H1 (cell line): Measurements from ENCODE around the gene GALT. TPM values are rescaled to one million over a fixed set of nuclear protein-coding genes. Genes with fewer than 3 reads are reported as not detected.

Experiments
- BRCA1 ChIP-seq: IDR thresholded peaks from 2 replicates; pipeline ENCODE4 v1.6.1; 2012; ENCODE audit warnings: low read depth, low read length, improper control_type of control experiment
- CBX8 ChIP-seq: fragments of 300-800, 300-1000 bp; sonication (generic); IDR thresholded peaks from 2 replicates; pipeline ENCODE4 v1.7.1; 2016; ENCODE audit warnings: low read depth, low read length, borderline replicate concordance
- FOSL1 ChIP-seq: IDR thresholded peaks from 2 replicates; pipeline ENCODE4 v1.6.1; 2011; ENCODE audit warnings: mild to moderate bottlenecking, low read depth, low read length, moderate library complexity; ENCODE audit not compliant: insufficient read depth
- KDM1A ChIP-seq: fragments of 200-600, 300-600 bp; sonication (generic); IDR thresholded peaks from 2 replicates; pipeline ENCODE4 v1.7.1; 2016; ENCODE audit warnings: mild to moderate bottlenecking, low read length, borderline replicate concordance
- POLR2A ChIP-seq, 2 experiments: IDR thresholded peaks; 1 replicate in 1 of 2; 2 replicates in 1 of 2; pipeline ENCODE4 v1.6.1; 2011; ENCODE audit warnings: low read depth in 2 of 2, low read length in 2 of 2, mild to moderate bottlenecking in 2 of 2; ENCODE audit errors: control extremely low read depth in 1 of 2
- POU5F1 ChIP-seq: IDR thresholded peaks from 2 replicates; pipeline ENCODE4 v1.6.1; 2011; ENCODE audit warnings: low read depth, mild to moderate bottlenecking, low read length, moderate library complexity
- SUZ12 ChIP-seq: fragments of 200-600 bp; sonication (generic); IDR thresholded peaks from 2 replicates; pipeline ENCODE4 v1.6.1; 2012; ENCODE audit warnings: mild to moderate bottlenecking, inconsistent platforms, low read length, moderate library complexity, mixed read lengths
- polyA plus RNA-seq, 7 experiments: library from polyadenylated mRNA; depleted of rRNA in 3 of 7; stranded (reverse) in 5 of 7; unstranded in 2 of 7; fragments of >200 nt in 5 of 7; fragments of 200-250 nt in 2 of 7; gene quantifications; 1 replicate in 5 of 7; 2 replicates in 1 of 7; 4 replicates in 1 of 7; pipeline versions ENCODE4 v1.2.1 to v1.2.3, GENCODE V29; 2011 to 2013; ENCODE audit warnings: missing spikeins in 2 of 7, mixed read lengths in 2 of 7
- total RNA-seq: library from RNA; stranded (reverse); fragmentation: NEBNext Ultra II Directional; extraction: Animal tissue kit (Norgen Biotek cat#: 25700); gene quantifications from 2 replicates; pipeline ENCODE4 v1.2.1, GENCODE V29; 2021

The GALT gene
- total and polyA plus RNA-seq, 2 of the 8 experiments (the other 6 are each of a cell fraction or from before 2014, with no cell fraction given) = 21.9 to 50.6 TPM

DNA sequence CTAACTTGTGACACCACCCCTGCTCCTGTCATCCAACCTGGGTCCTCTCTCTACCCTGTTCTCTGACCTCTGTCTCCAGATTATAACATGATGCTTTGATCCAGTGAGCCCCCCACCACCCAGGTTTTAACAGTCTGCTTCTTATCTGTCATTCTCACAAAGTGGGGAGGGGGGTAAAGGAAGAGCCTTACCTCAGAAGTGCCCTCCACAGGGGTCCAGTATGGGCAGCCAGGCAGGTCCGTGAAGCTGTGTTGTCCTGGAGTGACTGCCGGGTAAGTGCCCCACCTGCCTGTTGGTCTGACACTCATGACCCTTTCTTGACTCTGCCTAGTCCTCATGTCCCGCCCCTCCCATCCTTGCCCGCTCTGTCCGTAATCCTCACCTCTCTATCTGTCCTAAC, 8.9 kb downstream of the GALT start (continued):
- TF ChIP-seq KDM1A (no peak), POLR2A (IDR thresholded peaks at IDR 0.05; ENCODE audit: control extremely low read depth in 1 of 2, low read depth in 2 of 2, low read length in 2 of 2) (no peak), FOSL1 (no peak), SUZ12 (no peak), BRCA1 (no peak), CBX8 (no peak), POU5F1 (no peak)
